K562 (cell line): Measurements from ENCODE around the gene ABL1. TPM values are rescaled to one million over a fixed set of nuclear protein-coding genes. Genes with fewer than 3 reads are reported as not detected.

Experiments
- CREBBP ChIP-seq: IDR thresholded peaks from one replicate; pipeline ENCODE4 v1.6.1; 2012; ENCODE audit warnings: low read depth, mild to moderate bottlenecking, control low read depth, inconsistent platforms, low read length
- FOXJ3 ChIP-seq: sonication (generic); formaldehyde crosslinking; IDR thresholded peaks from 2 replicates; pipeline ENCODE4 v1.4.0; 2020; ENCODE audit warnings: mild to moderate bottlenecking, missing genetic modification reagents
- LARP7 ChIP-seq: fragments of 450-650 bp; IDR thresholded peaks from 2 replicates; pipeline ENCODE4 v1.6.1; 2016
- MAX ChIP-seq: sonication (generic); formaldehyde crosslinking; IDR thresholded peaks from 2 replicates; pipeline ENCODE4 v1.9.0; 2022; ENCODE audit warnings: mild to moderate bottlenecking, missing genetic modification reagents
- NR1H2 ChIP-seq: sonication (generic); formaldehyde crosslinking; IDR thresholded peaks from 2 replicates; pipeline ENCODE4 v1.4.0; 2020; ENCODE audit warnings: mild to moderate bottlenecking, missing genetic modification reagents
- U2AF2 ChIP-seq: fragments of 200-400 bp; formaldehyde crosslinking; optimal IDR thresholded peaks from 2 replicates; pipeline ENCODE3; 2017; ENCODE audit warnings: low read depth, mild to moderate bottlenecking, low read length
- ZKSCAN1 ChIP-seq: fragments of 150-350 bp; IDR thresholded peaks from 2 replicates; pipeline ENCODE4 v1.6.1; 2016; ENCODE audit warnings: low read depth, low read length
- ZNF318 ChIP-seq, 2 experiments: fragments of 450-650 bp; IDR thresholded peaks; 2 replicates each; pipeline ENCODE4 v1.6.1; 2016; ENCODE audit warnings: mild to moderate bottlenecking in 2 of 2, borderline replicate concordance in 1 of 2, low read depth in 1 of 2, moderate library complexity in 1 of 2
- ZNF79 ChIP-seq: fragments of 250-450 bp; sonication (Bioruptor Pico); IDR thresholded peaks from 2 replicates; pipeline ENCODE4 v1.4.0; 2020; ENCODE audit warnings: low read depth, mild to moderate bottlenecking, moderate library complexity
- polyA plus RNA-seq, 8 experiments: library from polyadenylated mRNA; depleted of rRNA in 4 of 8; stranded (reverse) in 5 of 8; unstranded in 3 of 8; fragments of >200 nt; fragmentation: Nextera tagmentation in 2 of 8; fragmentation: Illumina TruSeq in 1 of 8; extraction: Ambion mirVana in 2 of 8; extraction: Trizol in 1 of 8; gene quantifications; 2 replicates each; pipeline versions ENCODE4 v1.2.1 to v1.2.3, GENCODE V29; 2011 to 2014; ENCODE audit warnings: inconsistent platforms in 1 of 8, missing spikeins in 1 of 8
- total RNA-seq, 7 experiments: library from RNA; depleted of rRNA in 6 of 7; stranded (reverse); fragments of >200 nt in 6 of 7; fragmentation: Illumina TruSeq in 2 of 7; extraction: Trizol in 2 of 7; gene quantifications; 2 replicates each; pipeline versions ENCODE4 v1.2.1 to v1.2.3, GENCODE V29; 2011 to 2021; ENCODE audit warnings: low replicate concordance in 1 of 7
- TF ChIP-seq, protein P1 (sequence below), 2 experiments: IDR thresholded peaks; 2 replicates each; pipeline ENCODE4 v1.6.1; 2012; ENCODE audit warnings: improper control_type of control experiment in 2 of 2, low read depth in 2 of 2, low read length in 2 of 2, borderline replicate concordance in 1 of 2
- TF ChIP-seq, protein P2 (sequence below): fragments of 450-650 bp; IDR thresholded peaks from 2 replicates; pipeline ENCODE4 v1.6.1; 2014; ENCODE audit warnings: low read depth, mild to moderate bottlenecking, moderate library complexity, borderline replicate concordance
- TF ChIP-seq, protein P3 (sequence below): fragments of 250-450 bp; sonication (Bioruptor Pico); IDR thresholded peaks from 2 replicates; pipeline ENCODE4 v1.8.0; 2021; ENCODE audit warnings: borderline replicate concordance, mild to moderate bottlenecking, moderate library complexity; ENCODE audit not compliant: poor library complexity, severe bottlenecking

The ABL1 gene
- total and polyA plus RNA-seq, 9 of the 15 experiments (the other 6 are each of a cell fraction or from before 2014, with no cell fraction given) = 1.5 to 130 (median 37.8) TPM

GRCh38 chr9:130929571-130930038, 94.6 kb downstream of the ABL1 start (continued):
- TF ChIP-seq, protein P1, sequence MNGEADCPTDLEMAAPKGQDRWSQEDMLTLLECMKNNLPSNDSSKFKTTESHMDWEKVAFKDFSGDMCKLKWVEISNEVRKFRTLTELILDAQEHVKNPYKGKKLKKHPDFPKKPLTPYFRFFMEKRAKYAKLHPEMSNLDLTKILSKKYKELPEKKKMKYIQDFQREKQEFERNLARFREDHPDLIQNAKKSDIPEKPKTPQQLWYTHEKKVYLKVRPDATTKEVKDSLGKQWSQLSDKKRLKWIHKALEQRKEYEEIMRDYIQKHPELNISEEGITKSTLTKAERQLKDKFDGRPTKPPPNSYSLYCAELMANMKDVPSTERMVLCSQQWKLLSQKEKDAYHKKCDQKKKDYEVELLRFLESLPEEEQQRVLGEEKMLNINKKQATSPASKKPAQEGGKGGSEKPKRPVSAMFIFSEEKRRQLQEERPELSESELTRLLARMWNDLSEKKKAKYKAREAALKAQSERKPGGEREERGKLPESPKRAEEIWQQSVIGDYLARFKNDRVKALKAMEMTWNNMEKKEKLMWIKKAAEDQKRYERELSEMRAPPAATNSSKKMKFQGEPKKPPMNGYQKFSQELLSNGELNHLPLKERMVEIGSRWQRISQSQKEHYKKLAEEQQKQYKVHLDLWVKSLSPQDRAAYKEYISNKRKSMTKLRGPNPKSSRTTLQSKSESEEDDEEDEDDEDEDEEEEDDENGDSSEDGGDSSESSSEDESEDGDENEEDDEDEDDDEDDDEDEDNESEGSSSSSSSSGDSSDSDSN (IDR thresholded peaks at IDR 0.05; ENCODE audit: borderline replicate concordance in 1 of 2, low read depth in 2 of 2, low read length in 2 of 2) = no peak
- no peak for TF ChIP-seq ZNF79 (CRISPR knock-in tag)
- TF ChIP-seq, protein P2, sequence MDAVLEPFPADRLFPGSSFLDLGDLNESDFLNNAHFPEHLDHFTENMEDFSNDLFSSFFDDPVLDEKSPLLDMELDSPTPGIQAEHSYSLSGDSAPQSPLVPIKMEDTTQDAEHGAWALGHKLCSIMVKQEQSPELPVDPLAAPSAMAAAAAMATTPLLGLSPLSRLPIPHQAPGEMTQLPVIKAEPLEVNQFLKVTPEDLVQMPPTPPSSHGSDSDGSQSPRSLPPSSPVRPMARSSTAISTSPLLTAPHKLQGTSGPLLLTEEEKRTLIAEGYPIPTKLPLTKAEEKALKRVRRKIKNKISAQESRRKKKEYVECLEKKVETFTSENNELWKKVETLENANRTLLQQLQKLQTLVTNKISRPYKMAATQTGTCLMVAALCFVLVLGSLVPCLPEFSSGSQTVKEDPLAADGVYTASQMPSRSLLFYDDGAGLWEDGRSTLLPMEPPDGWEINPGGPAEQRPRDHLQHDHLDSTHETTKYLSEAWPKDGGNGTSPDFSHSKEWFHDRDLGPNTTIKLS = no peak
- TF ChIP-seq MAX (CRISPR knock-in tag) = no peak
- TF ChIP-seq U2AF2 = no peak
- TF ChIP-seq ZNF318 (IDR thresholded peaks at IDR 0.05; ENCODE audit: borderline replicate concordance in 1 of 2, low read depth in 1 of 2) = no peak
- no peak for TF ChIP-seq CREBBP
- no peak for TF ChIP-seq NR1H2 (CRISPR knock-in tag)
- no peak for TF ChIP-seq LARP7
- TF ChIP-seq, protein P3, sequence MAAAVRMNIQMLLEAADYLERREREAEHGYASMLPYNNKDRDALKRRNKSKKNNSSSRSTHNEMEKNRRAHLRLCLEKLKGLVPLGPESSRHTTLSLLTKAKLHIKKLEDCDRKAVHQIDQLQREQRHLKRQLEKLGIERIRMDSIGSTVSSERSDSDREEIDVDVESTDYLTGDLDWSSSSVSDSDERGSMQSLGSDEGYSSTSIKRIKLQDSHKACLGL (CRISPR knock-in tag) = no peak
- TF ChIP-seq ZKSCAN1 = 0 out of 2 replicates have a peak, but pooled peaks have one; percentile 1
- no peak for TF ChIP-seq FOXJ3
